ENCODE results near the gene CNIH4.

- TF ChIP-seq EZH2phosphoT487 (IDR thresholded peaks at IDR 0.05; ENCODE audit: borderline replicate concordance, low read depth) (no peak), CTCF (IDR thresholded peaks at IDR 0.05) (no peak), USF1 (IDR thresholded peaks at IDR 0.05; ENCODE audit: borderline replicate concordance, low read depth) (no peak), POLR2AphosphoS5 (IDR thresholded peaks at IDR 0.05; ENCODE audit: low read depth, low read length) (no peak), RFX5 (IDR thresholded peaks at IDR 0.05; ENCODE audit: low read length) (no peak), YY1 (IDR thresholded peaks at IDR 0.05; ENCODE audit: low read depth) (no peak)
Observed at GRCh38 chr1:224328644-224329043, 28.0 kb upstream of the CNIH4 start.
